SK-N-MC (cell line): ENCODE data around the gene NKX2-3.

Source experiments
- EZH2 ChIP-seq: fragments of 200-600 bp; sonication (generic); IDR thresholded peaks from one replicate; pipeline ENCODE4 v1.6.1; 2017; ENCODE audit warnings: antibody characterized with exemption
- POLR2AphosphoS5 ChIP-seq: IDR thresholded peaks from 2 replicates; pipeline ENCODE4 v1.6.1; 2012; ENCODE audit warnings: mild to moderate bottlenecking, low read depth, low read length, borderline replicate concordance

GRCh38 chr10:99560277-99561126, 27.8 kb downstream of the NKX2-3 start:
- TF ChIP-seq POLR2AphosphoS5 (no peak), EZH2 (no peak)
